Pulmonary artery endothelial cell (primary cell): ENCODE data around the gene UBALD1. TPM values are rescaled to one million over a fixed set of nuclear protein-coding genes. Genes with fewer than 3 reads are reported as not detected.
"Not testable (repeated sequence)": the region's sequence is repeated elsewhere in the genome, so short reads cannot be mapped to it uniquely, and the experiment has no call there.

ENCODE experiments used
- DNase-seq: peaks from one replicate; pipeline ENCODE4 v3.0.0-alpha.2; 2011; ENCODE audit warnings: low read depth, low spot score
- total RNA-seq: library from RNA; depleted of rRNA; stranded (reverse); fragments of >200 nt; gene quantifications from 2 replicates; pipeline ENCODE4 v1.2.3, GENCODE V29; 2014

Gene UBALD1
- total RNA-seq, 1 donor from 2014 or later: 3.9 TPM

DNA sequence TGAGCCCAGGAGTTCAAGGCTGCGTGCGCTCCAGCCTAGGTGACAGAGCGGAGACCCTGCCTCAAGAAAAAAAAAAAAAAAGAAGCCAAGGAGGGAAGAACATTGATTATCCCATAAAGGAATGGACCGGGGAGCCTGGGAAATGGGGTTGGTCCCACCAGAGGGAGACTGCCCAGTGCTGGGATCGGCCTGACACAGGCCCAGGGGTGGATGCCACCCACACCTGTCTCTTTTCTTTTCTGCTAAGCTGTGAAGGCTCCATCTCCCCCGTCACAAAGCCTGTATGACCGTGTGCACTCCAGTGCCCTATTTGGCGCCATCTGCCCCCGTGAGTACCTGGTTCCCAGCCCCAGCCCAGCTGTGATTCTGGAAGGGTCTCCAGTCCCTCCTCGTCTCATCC, 15.7 kb downstream of the UBALD1 start:
- DNase-seq: no peak

DNA sequence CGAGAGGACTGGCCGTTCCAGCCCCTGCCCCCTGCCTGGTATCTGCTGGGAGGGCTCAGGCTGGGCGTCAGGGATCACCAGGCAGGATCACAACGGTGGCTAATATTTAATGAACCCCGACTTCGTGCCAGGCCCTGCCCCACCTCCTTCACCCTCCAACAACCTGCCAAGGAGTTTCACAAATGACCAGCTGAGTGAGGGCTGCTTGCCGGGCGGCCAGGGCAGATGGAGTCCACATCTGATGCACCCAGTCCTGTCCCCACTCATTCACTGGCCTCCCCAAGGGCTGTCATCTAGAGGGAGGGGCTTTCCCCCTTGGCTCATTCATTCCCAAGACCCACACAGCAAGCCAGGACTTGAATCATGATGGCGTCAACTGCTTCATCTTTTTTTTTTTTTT, 17.5 kb downstream of the UBALD1 start:
- no peak for DNase-seq

DNA sequence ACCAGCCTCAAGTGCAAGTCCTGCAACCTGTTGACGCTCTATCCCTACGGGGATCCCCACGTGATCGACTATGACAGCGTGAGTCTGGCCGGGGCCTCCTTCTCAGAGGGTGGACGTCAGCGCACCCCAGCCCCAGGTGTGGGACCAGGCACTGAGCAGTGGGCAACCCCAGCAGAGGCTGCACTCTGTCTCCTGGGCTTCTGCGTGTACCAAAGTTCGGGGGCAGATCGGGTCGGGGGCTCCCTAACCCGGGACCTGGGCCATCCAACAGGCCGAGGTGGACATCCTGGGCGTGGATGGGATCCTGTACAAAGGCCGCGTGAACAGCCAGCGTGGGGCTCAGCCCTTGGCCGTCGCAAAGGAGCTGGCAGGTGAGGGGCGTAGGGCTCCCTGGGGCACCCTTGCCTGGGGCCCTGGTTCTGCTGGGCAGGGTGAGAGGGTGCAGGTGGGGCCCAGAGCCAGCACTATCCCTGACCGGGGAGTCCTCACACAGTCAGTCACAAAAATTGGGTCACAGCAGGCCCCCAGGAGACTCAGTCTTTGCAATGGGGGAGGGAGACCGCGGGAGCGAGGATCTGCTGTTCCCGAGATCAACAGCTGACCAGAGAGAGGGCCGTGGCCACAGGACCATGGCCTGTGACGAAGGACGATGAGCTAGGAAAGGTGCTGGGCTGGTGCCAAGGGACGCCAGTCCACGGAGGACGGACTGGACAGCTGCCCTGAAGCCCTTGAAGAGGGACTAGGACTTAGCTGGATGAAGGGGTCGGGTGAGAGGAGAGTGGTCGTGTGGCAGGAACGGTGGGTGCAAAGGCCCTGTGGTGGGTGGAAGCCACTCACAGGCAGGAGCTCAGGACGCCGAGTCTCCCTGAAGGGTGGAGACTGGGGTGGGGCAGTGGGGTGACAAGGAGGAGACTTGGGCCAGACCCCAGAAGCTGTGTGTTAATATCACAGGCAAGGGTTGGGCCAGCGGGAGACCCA, 20.0 kb downstream of the UBALD1 start:
- DNase-seq: no peak

DNA sequence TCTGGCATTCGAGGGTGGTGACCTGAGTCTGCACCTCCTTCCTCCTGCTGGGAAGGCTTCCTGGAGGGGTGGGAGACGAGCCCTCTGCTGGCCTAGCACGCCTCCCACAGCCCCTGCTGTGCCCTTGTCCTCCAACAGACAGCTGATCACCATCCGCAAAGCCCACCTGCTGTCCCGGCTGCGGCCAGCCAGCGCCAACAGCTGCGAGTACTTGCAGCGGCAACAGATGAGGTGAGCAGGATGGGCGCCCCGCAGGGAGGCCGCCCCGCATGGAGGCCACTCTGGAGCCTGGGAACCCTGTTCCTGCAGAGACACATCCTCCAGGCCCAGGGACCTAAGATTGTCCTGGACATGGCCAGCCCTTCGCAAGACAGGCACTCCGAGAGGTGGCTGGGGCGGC, 21.6 kb downstream of the UBALD1 start:
- no peak for DNase-seq

DNA sequence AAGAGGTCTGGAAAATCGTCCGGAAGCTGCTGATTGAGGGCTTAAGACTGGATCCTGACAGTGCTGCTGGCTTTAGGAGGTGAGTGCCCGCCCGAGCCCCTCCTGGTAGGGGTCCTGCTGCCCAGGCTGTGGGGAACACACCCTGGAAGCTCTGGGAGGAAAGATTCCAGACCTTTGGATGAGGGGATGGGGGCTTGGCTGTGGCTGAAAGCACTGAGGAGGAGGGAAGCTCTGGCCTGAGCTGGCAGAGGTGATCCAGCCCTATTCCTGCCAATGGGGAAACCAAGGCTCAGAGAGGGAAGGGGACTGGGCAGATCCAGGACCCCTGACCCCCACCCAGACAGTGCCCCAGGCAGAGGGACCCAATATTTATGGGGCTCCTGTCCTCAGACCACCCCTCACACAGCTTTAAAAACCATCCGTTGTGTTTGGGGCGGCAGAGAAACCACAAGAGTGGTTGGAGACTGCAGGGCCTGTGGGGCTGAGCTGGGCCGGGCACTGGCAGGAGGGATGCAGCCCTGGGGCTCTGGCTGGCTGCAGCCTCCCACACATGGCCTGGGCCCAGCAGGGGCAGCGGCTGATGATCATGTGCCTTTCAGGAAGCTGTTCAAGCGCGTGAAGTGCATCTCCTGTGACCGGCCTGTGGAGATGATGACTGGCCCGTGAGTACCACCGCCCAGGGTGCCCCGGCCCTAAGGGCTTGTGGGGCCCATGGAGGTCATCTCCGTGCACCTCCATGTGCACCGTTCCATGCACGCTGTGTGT, 22.8 kb downstream of the UBALD1 start:
- no peak for DNase-seq

DNA sequence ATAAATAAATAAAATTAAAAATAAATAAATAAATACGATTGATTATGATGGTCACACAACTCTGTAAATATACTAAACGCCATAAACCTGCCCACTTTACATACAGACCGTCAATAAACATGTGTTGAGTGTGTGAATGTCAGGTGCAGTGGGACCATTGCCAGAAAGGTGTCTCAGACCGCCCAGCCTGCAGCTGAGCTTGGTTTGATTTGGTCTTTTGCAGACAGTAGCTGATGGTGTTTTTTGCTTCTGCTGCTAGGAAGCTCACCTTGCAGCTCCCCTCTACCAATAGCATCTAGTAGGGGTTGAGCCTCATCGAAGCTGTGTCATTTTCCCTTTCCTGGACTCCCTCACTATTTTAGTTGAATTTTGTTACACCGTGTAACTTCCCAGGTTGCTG, 23.5 kb downstream of the UBALD1 start:
- DNase-seq: no peak

DNA sequence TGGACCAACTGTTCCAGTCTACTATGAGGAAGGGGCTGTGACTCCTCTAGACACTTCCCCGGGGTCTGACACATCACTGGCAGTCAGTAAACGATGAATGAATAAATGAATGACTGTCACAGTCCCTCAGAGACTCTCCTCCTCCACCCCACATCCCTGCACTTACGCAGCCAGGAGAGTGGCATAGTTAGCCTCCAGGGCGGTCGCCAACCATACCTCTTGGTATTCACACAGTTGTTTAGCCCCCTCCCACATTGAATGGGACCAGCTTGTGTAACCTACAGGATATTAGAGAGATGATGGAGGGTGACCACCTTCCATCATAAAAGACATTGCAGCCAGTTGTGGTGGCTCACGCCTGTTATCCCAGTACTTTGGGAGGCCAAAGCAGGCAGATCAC, 25.7 kb downstream of the UBALD1 start:
- DNase-seq: no peak

DNA sequence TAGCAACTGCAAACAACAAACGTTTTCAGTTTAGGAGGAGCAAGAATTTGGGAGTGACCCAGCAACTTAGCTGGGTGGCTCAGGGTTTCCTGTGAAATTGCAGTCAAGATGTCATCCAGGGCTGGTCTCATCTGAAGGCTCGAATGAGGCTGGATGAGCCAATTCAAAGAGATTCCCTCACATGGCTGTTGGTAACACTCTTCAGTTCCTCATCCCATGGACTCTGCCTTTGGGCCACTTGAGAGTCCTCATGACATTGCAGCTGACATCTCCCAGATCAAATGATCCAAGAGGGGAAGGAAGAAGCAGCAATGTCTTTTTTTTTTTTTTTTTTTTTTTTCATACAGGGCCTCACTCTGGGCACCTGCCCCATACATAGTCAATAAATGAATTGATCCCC, 26.3 kb downstream of the UBALD1 start:
- DNase-seq: no peak

- DNase-seq: no peak
Observed at GRCh38 chr16:4586291-4586690, 28.4 kb downstream of the UBALD1 start.

GRCh38 chr16:4583906-4584305, 30.8 kb downstream of the UBALD1 start:
- DNase-seq: no peak

DNA sequence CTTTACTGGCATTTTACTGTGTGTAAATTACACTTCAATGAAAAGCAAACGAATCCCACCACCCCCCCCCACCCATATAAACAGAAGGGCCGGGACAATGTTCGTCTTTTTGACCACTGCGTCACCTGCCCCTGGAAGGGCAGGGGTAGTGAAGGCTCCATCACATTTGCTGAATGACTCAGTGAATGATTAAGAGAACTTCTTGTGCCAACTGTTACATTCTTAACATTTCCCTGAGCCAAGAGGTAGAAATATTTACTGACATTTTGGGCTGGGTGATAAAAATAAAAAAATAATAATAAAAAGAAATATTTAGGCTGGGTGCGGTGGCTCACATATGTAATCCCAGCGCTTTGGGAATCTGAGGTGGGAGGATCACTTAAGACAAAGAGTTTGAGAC, 34.4 kb downstream of the UBALD1 start:
- no peak for DNase-seq

DNA sequence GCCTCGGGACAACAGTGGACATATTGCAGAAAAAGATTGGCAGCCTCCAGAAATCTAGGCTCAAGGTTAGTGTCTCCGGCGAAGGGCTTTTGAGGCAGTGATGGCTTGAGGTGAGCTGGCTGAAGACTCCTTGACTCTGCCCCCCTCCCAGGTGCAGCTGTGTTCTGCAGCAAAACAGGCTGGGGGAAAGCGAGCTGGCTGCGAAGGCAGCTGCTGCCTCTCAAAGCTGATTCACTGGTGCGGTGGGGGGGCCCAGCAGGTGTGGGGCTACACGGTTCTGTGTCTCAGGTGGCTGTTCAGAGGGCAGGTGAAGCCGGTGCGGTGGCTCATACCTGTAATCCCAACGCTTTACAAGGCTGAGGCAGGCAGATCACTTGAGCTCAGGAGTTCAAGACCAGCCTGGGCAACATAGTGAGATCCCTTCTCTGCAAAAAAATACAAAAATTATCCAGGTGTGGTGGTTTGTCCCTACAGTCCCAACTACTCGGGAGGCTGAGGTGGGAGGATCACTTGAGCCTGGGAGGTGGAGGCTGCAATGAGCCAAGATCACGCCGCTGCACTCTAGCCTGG, 35.6 kb downstream of the UBALD1 start:
- no peak for DNase-seq

DNA sequence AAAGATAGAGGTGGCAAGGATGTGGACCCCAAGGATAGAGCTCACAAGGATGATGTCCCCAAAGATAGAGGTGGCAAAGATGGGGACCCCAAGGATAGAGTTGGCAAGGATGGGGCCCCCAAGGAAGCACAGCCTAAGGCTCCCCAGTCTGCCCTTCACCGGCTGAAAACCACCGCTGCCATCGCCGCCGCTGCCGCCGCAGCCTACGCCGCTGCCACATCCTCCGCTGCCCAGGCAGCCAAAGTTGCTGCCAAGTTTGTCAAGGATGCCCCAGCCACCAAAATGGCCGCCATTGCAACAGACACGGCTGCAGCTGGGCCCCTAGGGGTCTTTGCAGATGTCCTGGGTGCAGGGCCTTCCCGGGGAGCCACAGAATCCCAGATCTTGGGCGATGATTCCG, 38.7 kb downstream of the UBALD1 start:
- DNase-seq: no peak

DNA sequence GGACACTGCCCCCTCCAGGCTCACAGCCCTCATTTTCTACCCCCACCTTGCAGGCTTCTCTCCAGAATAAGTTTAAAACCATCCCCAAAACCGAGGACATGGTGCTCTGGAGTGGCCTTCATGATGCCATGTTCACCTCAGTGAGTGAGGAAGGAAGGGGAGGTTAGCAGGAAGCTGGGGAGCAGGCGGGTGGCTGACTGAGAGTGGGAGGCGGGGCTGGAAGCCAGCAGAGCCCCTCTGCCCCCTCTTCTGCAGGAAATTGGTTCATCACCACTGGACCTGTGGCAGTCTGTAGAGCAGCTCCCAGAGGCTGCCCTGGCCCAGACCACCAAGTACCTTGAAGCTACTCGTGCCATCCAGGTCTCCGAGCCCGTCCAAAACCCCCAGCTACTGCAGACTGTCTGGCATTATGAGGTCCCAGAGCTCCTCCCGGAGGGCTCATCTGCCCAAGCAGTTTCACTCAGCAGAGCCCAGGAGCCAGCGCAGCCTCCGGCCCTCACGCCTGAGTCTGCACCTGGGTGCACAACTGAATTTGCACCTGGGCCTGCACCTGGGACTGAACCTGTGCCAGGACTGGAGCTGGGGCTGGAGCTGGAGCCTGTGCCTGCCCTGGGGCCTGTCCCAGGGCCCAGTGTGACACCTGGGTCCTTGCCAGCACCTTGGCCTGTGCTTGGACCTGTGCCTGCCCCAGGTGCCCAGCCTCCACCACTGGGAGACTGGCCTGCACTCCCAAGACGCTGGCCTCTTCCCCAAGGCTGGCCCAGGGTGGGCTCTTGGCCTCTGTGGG, 39.6 kb downstream of the UBALD1 start:
- DNase-seq: no peak

DNA sequence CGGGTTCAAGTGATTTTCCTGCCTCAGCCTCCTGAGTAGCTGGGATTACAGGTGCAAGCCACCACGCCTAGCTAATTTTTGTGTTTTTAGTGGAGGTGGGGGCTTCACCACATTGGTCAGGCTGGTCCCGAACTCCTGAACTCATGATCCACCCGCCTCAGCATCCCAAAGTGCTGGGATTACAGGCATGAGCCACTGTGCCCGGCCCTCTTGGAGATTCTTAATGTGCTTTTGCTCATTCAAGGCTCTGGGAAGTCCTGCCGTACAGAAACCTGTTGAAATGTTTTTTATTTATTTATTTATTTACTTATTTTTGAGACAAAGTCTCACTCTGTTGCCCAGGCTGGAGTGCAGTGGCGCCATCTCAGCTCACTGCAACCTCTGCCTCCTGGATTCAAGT, 40.8 kb downstream of the UBALD1 start:
- DNase-seq: not testable (repeated sequence)

DNA sequence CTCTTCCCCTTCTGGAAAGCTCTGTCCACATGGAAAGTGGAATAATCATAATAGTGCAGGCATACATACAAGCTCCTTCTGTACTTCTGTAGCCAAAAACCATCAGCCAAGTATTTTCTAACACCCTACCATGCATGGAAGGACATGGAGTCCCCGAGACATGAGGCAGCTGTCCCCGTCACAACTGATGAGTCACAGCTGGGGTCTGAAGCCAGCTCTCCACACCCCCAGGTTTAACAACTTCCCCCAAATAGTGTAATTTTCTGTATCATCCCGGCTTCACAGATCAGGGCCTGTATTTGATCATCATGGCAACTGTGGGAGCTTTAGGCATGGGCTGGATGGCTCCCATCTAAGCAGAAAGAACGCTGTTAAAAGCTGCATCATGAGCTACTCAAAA, 42.0 kb downstream of the UBALD1 start:
- no peak for DNase-seq

- DNase-seq: no peak
Observed at GRCh38 chr16:4570688-4571321, 43.9 kb downstream of the UBALD1 start.

DNA sequence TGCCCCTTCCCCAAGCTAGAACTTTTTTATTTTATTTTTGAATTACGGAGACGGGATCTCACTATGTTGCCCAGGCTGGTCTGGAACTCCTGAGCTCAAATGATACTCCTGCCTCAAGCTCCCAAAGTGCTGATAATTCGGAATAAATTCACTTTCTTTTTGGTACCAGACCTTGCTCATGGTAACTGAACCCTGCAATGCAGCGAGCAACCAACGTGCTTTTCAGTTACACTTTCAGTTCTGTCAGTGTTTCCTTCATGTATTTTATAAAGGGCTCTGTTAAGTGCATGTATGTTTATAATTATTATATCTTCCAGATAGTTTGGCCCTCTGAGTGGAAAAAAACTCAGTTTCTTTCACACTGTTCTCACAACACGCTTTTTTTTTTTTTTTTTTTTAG, 44.6 kb downstream of the UBALD1 start:
- DNase-seq: no peak

DNA sequence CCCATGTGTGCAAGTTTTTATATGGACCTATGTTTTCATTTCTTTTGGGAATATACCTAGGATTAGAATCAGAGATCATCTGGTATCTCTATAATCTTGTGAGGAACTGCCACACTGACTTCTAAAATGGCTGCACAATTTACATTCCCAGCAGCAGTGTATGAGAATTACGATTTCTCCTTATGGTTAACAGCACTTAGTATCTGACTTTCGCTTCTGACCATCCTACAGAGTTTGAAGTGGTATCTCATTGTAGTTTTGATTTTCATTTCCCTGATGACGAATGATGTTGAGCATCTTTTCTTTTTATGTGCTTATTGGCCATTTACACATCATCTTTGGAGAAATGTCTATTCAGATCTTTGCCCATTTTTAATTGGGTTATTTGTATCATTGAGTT, 48.5 kb downstream of the UBALD1 start:
- no peak for DNase-seq

GRCh38 chr16:4564661-4565267, 49.9 kb downstream of the UBALD1 start:
- no peak for DNase-seq

- DNase-seq: no peak
Observed at GRCh38 chr16:4561596-4561995, 53.1 kb downstream of the UBALD1 start.
